H9 (cell line): ENCODE data around the gene HS6ST2. TPM values are rescaled to one million over a fixed set of nuclear protein-coding genes. Genes with fewer than 3 reads are reported as not detected.

ENCODE experiments used
- DNase-seq: peaks from one replicate; pipeline ENCODE4 v3.0.0-alpha.2; 2017
- H2AFZ ChIP-seq: one replicate; pipeline ENCODE4 v1.6.1; 2013; ENCODE audit warnings: mild to moderate bottlenecking, low read length, control low read depth, moderate library complexity
- H2AK5ac ChIP-seq: 2 replicates; pipeline ENCODE4 v1.6.1; 2013; ENCODE audit warnings: low read length, control low read depth, mixed read lengths; ENCODE audit not compliant: insufficient read length
- H2BK120ac ChIP-seq: one replicate; pipeline ENCODE4 v1.6.1; 2013; ENCODE audit warnings: low read depth, mild to moderate bottlenecking, low read length, control low read depth, inconsistent platforms; ENCODE audit not compliant: poor library complexity, severe bottlenecking
- H2BK12ac ChIP-seq: 2 replicates; pipeline ENCODE4 v1.6.1; 2013; ENCODE audit warnings: low read length, control low read depth, mixed read lengths, low read depth; ENCODE audit not compliant: insufficient read length
- H2BK15ac ChIP-seq: 2 replicates; pipeline ENCODE4 v1.6.1; 2013; ENCODE audit warnings: low read depth, low read length, control low read depth
- H2BK20ac ChIP-seq: one replicate; pipeline ENCODE4 v1.6.1; 2013; ENCODE audit warnings: low read depth, mild to moderate bottlenecking, low read length, control low read depth, inconsistent platforms; ENCODE audit not compliant: poor library complexity, severe bottlenecking
- H2BK5ac ChIP-seq: 2 replicates; pipeline ENCODE4 v1.6.1; 2013; ENCODE audit warnings: low read length, control low read depth, mixed read lengths; ENCODE audit not compliant: insufficient read length
- H3K14ac ChIP-seq: 2 replicates; pipeline ENCODE4 v1.6.1; 2013; ENCODE audit warnings: low read length, control low read depth; ENCODE audit not compliant: insufficient read depth
- H3K18ac ChIP-seq: 2 replicates; pipeline ENCODE4 v1.6.1; 2013; ENCODE audit warnings: low read depth, mild to moderate bottlenecking, mixed read lengths, low read length, control low read depth; ENCODE audit not compliant: insufficient read length
- H3K23ac ChIP-seq: 2 replicates; pipeline ENCODE4 v1.6.1; 2013; ENCODE audit warnings: low read length, control low read depth, mixed read lengths, low read depth; ENCODE audit not compliant: insufficient read length
- H3K23me2 ChIP-seq: 2 replicates; pipeline ENCODE4 v1.6.1; 2013; ENCODE audit warnings: low read depth, mild to moderate bottlenecking, mixed read lengths, low read length, control low read depth; ENCODE audit not compliant: insufficient read length, poor library complexity, severe bottlenecking
- H3K27ac ChIP-seq: 2 replicates; pipeline ENCODE4 v1.5.1; 2013; ENCODE audit warnings: low read length, control low read depth, mixed read lengths, low read depth; ENCODE audit not compliant: insufficient read length
- H3K27me3 ChIP-seq: 2 replicates; pipeline ENCODE4 v1.6.1; 2013; ENCODE audit warnings: low read length, control low read depth, inconsistent platforms; ENCODE audit not compliant: insufficient read depth
- H3K4ac ChIP-seq: 2 replicates; pipeline ENCODE4 v1.6.1; 2013; ENCODE audit warnings: low read depth, mild to moderate bottlenecking, control low read depth, inconsistent platforms, low read length, moderate library complexity
- H3K4me1 ChIP-seq: 2 replicates; pipeline ENCODE4 v1.6.1; 2013; ENCODE audit warnings: low read length, control low read depth, inconsistent platforms; ENCODE audit not compliant: insufficient read depth
- H3K4me2 ChIP-seq: 2 replicates; pipeline ENCODE4 v1.6.1; 2013; ENCODE audit warnings: low read length, control low read depth, mixed read lengths; ENCODE audit not compliant: insufficient read length, insufficient read depth
- H3K56ac ChIP-seq: 2 replicates; pipeline ENCODE4 v1.6.1; 2013; ENCODE audit warnings: low read depth, mild to moderate bottlenecking, mixed read lengths, low read length, control low read depth; ENCODE audit not compliant: insufficient read length
- H3K79me1 ChIP-seq: 2 replicates; pipeline ENCODE4 v1.6.1; 2013; ENCODE audit warnings: low read depth, mild to moderate bottlenecking, moderate library complexity, low read length, control low read depth, inconsistent platforms; ENCODE audit not compliant: insufficient read depth, poor library complexity, severe bottlenecking
- H3K79me2 ChIP-seq: 2 replicates; pipeline ENCODE4 v1.6.1; 2013; ENCODE audit warnings: low read length, control low read depth, inconsistent platforms; ENCODE audit not compliant: insufficient read depth
- H3K9ac ChIP-seq: 2 replicates; pipeline ENCODE4 v1.6.1; 2013; ENCODE audit warnings: low read length, control low read depth, mixed read lengths; ENCODE audit not compliant: insufficient read length; ENCODE audit errors: extremely low read depth
- H3K9me3 ChIP-seq: one replicate; pipeline ENCODE4 v1.6.1; 2013; ENCODE audit warnings: low read depth, low read length, inconsistent platforms; ENCODE audit not compliant: control insufficient read depth
- H3T11ph ChIP-seq: one replicate; pipeline ENCODE4 v1.6.1; 2013; ENCODE audit warnings: mild to moderate bottlenecking, low read length, control low read depth, inconsistent platforms
- H4K20me1 ChIP-seq: one replicate; pipeline ENCODE4 v1.6.1; 2013; ENCODE audit not compliant: control insufficient read depth, insufficient read length, insufficient read depth
- H4K5ac ChIP-seq: 2 replicates; pipeline ENCODE4 v1.6.1; 2013; ENCODE audit warnings: low read depth, mild to moderate bottlenecking, mixed read lengths, low read length, control low read depth; ENCODE audit not compliant: insufficient read length
- H4K8ac ChIP-seq: replicated peaks from 2 replicates; pipeline ENCODE4 v1.6.1; 2013; ENCODE audit warnings: low read length, control low read depth, mixed read lengths, low read depth; ENCODE audit not compliant: insufficient read length
- H4K91ac ChIP-seq: 2 replicates; pipeline ENCODE4 v1.6.1; 2013; ENCODE audit warnings: low read depth, mild to moderate bottlenecking, moderate library complexity, mixed read lengths, low read length, control low read depth; ENCODE audit not compliant: insufficient read length
- H3K27ac Mint-ChIP-seq, 3 experiments: 2 replicates in 2 of 3; 3 replicates in 1 of 3; pipeline ENCODE4 v1.8.0; 2020 to 2021; ENCODE audit warnings: mixed read lengths in 3 of 3, mild to moderate bottlenecking in 1 of 3, moderate library complexity in 1 of 3
- H3K27me3 Mint-ChIP-seq: 2 replicates; pipeline ENCODE4 v1.8.0; 2021; ENCODE audit warnings: low read depth, mild to moderate bottlenecking, moderate library complexity, mixed read lengths
- H3K36me3 Mint-ChIP-seq, 3 experiments: 2 replicates in 2 of 3; 3 replicates in 1 of 3; pipeline ENCODE4 v1.8.0; 2020 to 2021; ENCODE audit warnings: low read depth in 3 of 3, mixed read lengths in 3 of 3; ENCODE audit not compliant: insufficient read depth in 1 of 3
- H3K4me1 Mint-ChIP-seq, 2 experiments: 2 replicates each; pipeline ENCODE4 v1.8.0; 2020; ENCODE audit warnings: mixed read lengths in 2 of 2
- H3K4me3 Mint-ChIP-seq, 2 experiments: 2 replicates in 1 of 2; 3 replicates in 1 of 2; pipeline ENCODE4 v1.8.0; 2020 to 2021; ENCODE audit warnings: mild to moderate bottlenecking in 2 of 2, mixed read lengths in 2 of 2, moderate library complexity in 1 of 2
- H3K9me3 Mint-ChIP-seq, 2 experiments: 2 replicates in 1 of 2; 3 replicates in 1 of 2; pipeline ENCODE4 v1.8.0; 2020; ENCODE audit warnings: mild to moderate bottlenecking in 2 of 2, mixed read lengths in 2 of 2, moderate library complexity in 1 of 2
- CTCF ChIP-seq: fragments of 200-600 bp; sonication (generic); conservative IDR thresholded peaks from 3 replicates; pipeline ENCODE4 v1.8.0; 2021; ENCODE audit warnings: antibody characterized with exemption, mild to moderate bottlenecking
- WGBS: extraction: QIAGEN DNeasy Blood & Tissue Kit; methylation state at CpG from one replicate; pipeline ENCODE4 v1.1.7; 2013; ENCODE audit warnings: missing lambda C conversion rate, low lambda C conversion rate, mixed read lengths; ENCODE audit not compliant: insufficient read length; ENCODE audit errors: extremely low coverage; 5-methylcytosine and 5-hydroxymethylcytosine counted together
- total RNA-seq: library from RNA; stranded (reverse); gene quantifications from 2 replicates; pipeline ENCODE4 v1.2.1, GENCODE V29; 2021

The HS6ST2 gene
- total RNA-seq, 1 experiment from 2014 or later, result 4.8 TPM

- H2AFZ ChIP-seq, result no peak overlapping the region
- DNase-seq, result no peak
- H3K27me3 ChIP-seq, result peaks cover 50% of the 10 kb centered on the region
- H4K20me1 ChIP-seq, result no peaks in the 10 kb centered on the region
- H3K23ac ChIP-seq, result no peak overlapping the region
- peak overlapping the region; percentile 68 for H3K4me2 ChIP-seq
- H3K27ac Mint-ChIP-seq, result no peak overlapping the region; a peak in 1 of 7 replicates
- peak overlapping the region; percentile 70 to 88 for H3K4me3 Mint-ChIP-seq
- no peak overlapping the region for H3K56ac ChIP-seq
- no peak for TF ChIP-seq CTCF
- peaks cover 11% of the 10 kb centered on the region; the same call in 1 of the 2 replicates for H3K4me1 ChIP-seq
- H3K36me3 Mint-ChIP-seq, result no peaks in the 10 kb centered on the region; a peak in 1 of 7 replicates
- H3K23me2 ChIP-seq, result peaks cover 23% of the 10 kb centered on the region
- H4K91ac ChIP-seq, result no peak overlapping the region
- no peak overlapping the region for H3K27ac ChIP-seq
- no peak overlapping the region for H2BK20ac ChIP-seq
- no peak overlapping the region for H2AK5ac ChIP-seq
- H3K27me3 Mint-ChIP-seq, result peaks cover 83% of the 10 kb centered on the region
- no peak overlapping the region for H3T11ph ChIP-seq
- no peak overlapping the region for H3K9ac ChIP-seq
- no peak overlapping the region for H4K5ac ChIP-seq
- WGBS, result no CpG with 5 or more reads among the region's 11 CpGs
- H2BK5ac ChIP-seq, result no peak overlapping the region
- H3K4me1 Mint-ChIP-seq, result peaks cover 31 to 52% of the 10 kb centered on the region in 2 experiments
- no peak overlapping the region for H2BK12ac ChIP-seq
- no peaks in the 10 kb centered on the region; a peak in 1 of 5 replicates for H3K9me3 Mint-ChIP-seq
- H3K79me2 ChIP-seq, result no peaks in the 10 kb centered on the region
- H2BK15ac ChIP-seq, result no peak overlapping the region
- no peaks in the 10 kb centered on the region for H3K79me1 ChIP-seq
- no peak overlapping the region for H2BK120ac ChIP-seq
- no peak overlapping the region for H4K8ac ChIP-seq
- H3K18ac ChIP-seq, result no peak overlapping the region
- no peak overlapping the region for H3K4ac ChIP-seq
- no peaks in the 10 kb centered on the region for H3K9me3 ChIP-seq
- H3K14ac ChIP-seq, result no peak overlapping the region
Observed at GRCh38 chrX:132955690-132956089, 2.7 kb downstream of the HS6ST2 start.
